HFF-Myc (cell line): ENCODE results near the gene C16orf96.

Experiments
- DNase-seq: peaks from one replicate; pipeline ENCODE4 v3.0.0-alpha.2; 2011; ENCODE audit warnings: low read depth; ENCODE audit errors: extremely low read depth
- H3K4me3 ChIP-seq: replicated peaks from 2 replicates; pipeline ENCODE4 v1.5.1; 2011; ENCODE audit warnings: low read depth, mild to moderate bottlenecking, control low read depth, low read length
- TF ChIP-seq, protein P1 (sequence below): IDR thresholded peaks from 2 replicates; pipeline ENCODE4 v1.5.1; 2012; ENCODE audit warnings: mild to moderate bottlenecking, low read depth, low read length, control low read depth; ENCODE audit errors: missing control alignments

Gene C16orf96

GRCh38 chr16:4597174-4597573, 41.0 kb downstream of the C16orf96 start:
- no peak overlapping the region for H3K4me3 ChIP-seq
- no peak for DNase-seq
- TF ChIP-seq, protein P1, sequence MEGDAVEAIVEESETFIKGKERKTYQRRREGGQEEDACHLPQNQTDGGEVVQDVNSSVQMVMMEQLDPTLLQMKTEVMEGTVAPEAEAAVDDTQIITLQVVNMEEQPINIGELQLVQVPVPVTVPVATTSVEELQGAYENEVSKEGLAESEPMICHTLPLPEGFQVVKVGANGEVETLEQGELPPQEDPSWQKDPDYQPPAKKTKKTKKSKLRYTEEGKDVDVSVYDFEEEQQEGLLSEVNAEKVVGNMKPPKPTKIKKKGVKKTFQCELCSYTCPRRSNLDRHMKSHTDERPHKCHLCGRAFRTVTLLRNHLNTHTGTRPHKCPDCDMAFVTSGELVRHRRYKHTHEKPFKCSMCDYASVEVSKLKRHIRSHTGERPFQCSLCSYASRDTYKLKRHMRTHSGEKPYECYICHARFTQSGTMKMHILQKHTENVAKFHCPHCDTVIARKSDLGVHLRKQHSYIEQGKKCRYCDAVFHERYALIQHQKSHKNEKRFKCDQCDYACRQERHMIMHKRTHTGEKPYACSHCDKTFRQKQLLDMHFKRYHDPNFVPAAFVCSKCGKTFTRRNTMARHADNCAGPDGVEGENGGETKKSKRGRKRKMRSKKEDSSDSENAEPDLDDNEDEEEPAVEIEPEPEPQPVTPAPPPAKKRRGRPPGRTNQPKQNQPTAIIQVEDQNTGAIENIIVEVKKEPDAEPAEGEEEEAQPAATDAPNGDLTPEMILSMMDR = no peak

DNA sequence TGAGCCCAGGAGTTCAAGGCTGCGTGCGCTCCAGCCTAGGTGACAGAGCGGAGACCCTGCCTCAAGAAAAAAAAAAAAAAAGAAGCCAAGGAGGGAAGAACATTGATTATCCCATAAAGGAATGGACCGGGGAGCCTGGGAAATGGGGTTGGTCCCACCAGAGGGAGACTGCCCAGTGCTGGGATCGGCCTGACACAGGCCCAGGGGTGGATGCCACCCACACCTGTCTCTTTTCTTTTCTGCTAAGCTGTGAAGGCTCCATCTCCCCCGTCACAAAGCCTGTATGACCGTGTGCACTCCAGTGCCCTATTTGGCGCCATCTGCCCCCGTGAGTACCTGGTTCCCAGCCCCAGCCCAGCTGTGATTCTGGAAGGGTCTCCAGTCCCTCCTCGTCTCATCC, 42.9 kb downstream of the C16orf96 start:
- DNase-seq = no peak
- TF ChIP-seq, protein P1 = no peak
- H3K4me3 ChIP-seq = no peak overlapping the region

DNA sequence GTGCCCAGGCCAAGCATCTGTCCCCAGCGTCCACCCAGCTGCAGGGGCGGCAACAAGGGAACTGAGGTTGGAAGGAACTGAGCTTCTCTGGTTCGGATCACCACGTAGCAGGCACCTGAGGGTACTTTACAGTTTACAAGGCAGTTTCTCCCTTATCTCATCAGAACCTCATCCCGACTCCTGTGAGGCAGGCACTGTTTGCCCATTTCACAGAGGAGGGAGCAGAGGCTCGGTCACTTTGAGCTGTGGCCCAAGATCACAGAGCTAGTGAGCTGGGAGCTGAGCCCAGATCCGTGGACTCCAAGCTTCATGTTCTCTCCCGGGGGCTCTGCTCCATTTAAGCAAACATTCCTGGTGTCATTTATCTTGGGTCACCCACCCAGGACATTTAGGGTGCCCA, 43.4 kb downstream of the C16orf96 start:
- H3K4me3 ChIP-seq = no peak overlapping the region
- TF ChIP-seq, protein P1 = no peak
- DNase-seq = no peak

- no peak for DNase-seq
- no peak overlapping the region for H3K4me3 ChIP-seq
- TF ChIP-seq, protein P1 = no peak
These were observed 45.1 kb downstream of the C16orf96 start for GRCh38 chr16:4601036-4601863.

GRCh38 chr16:4601864-4602186, 45.7 kb downstream of the C16orf96 start:
- H3K4me3 ChIP-seq = no peak overlapping the region
- TF ChIP-seq, protein P1 = no peak
- no peak for DNase-seq

- TF ChIP-seq, protein P1 = no peak
- H3K4me3 ChIP-seq = no peak overlapping the region
- no peak for DNase-seq
These were observed 46.2 kb downstream of the C16orf96 start for GRCh38 chr16:4602331-4602730.
